Glutamatergic neuron (in vitro differentiated cells): ENCODE data around the gene AUTS2. TPM values are rescaled to one million over a fixed set of nuclear protein-coding genes. Genes with fewer than 3 reads are reported as not detected.

Experiments
- DNase-seq: peaks from one replicate; pipeline ENCODE4 v3.0.0; 2022
- H3K27ac Mint-ChIP-seq: one replicate; pipeline ENCODE4 v1.8.0; 2020; ENCODE audit warnings: mild to moderate bottlenecking, mixed read lengths, inconsistent platforms; ENCODE audit not compliant: unreplicated experiment
- H3K27me3 Mint-ChIP-seq: one replicate; pipeline ENCODE4 v1.8.0; 2020; ENCODE audit warnings: mild to moderate bottlenecking, moderate library complexity, mixed read lengths, inconsistent platforms; ENCODE audit not compliant: unreplicated experiment
- H3K36me3 Mint-ChIP-seq: one replicate; pipeline ENCODE4 v1.8.0; 2020; ENCODE audit warnings: mild to moderate bottlenecking, mixed read lengths, inconsistent platforms; ENCODE audit not compliant: unreplicated experiment
- H3K4me1 Mint-ChIP-seq: one replicate; pipeline ENCODE4 v1.8.0; 2020; ENCODE audit warnings: mild to moderate bottlenecking, low read depth, mixed read lengths, inconsistent platforms; ENCODE audit not compliant: unreplicated experiment
- H3K4me3 Mint-ChIP-seq: one replicate; pipeline ENCODE4 v1.8.0; 2020; ENCODE audit warnings: mild to moderate bottlenecking, mixed read lengths, inconsistent platforms; ENCODE audit not compliant: unreplicated experiment
- H3K9me3 Mint-ChIP-seq: one replicate; pipeline ENCODE4 v1.8.0; 2020; ENCODE audit warnings: mild to moderate bottlenecking, moderate library complexity, mixed read lengths, inconsistent platforms; ENCODE audit not compliant: unreplicated experiment
- CTCF ChIP-seq: fragments of 200-600 bp; sonication (generic); IDR thresholded peaks from one replicate; pipeline ENCODE4 v1.5.0; 2021; ENCODE audit not compliant: partially characterized antibody, unreplicated experiment
- total RNA-seq: library from RNA; stranded (reverse); fragmentation: NEBNext Ultra II Directional; extraction: Animal tissue kit (Norgen Biotek cat#: 25700); gene quantifications from one replicate; pipeline ENCODE4 v1.2.1, GENCODE V29; 2021; ENCODE audit not compliant: unreplicated experiment

Gene AUTS2
- total RNA-seq, 1 donor from 2014 or later: 300 TPM

GRCh38 chr7:70630818-70631457 is 1032.7 kb downstream of the AUTS2 start:
- H3K27ac Mint-ChIP-seq: peak overlapping the region; percentile 96
- peaks cover 8% of the 10 kb centered on the region for H3K36me3 Mint-ChIP-seq
- peaks cover 41% of the 10 kb centered on the region for H3K4me1 Mint-ChIP-seq
- DNase-seq: peak; percentile 55
- peaks cover 14% of the 10 kb centered on the region for H3K27me3 Mint-ChIP-seq
- peaks cover 17% of the 10 kb centered on the region for H3K9me3 Mint-ChIP-seq
- TF ChIP-seq CTCF: no peak
- peak overlapping the region; percentile 54 for H3K4me3 Mint-ChIP-seq

- no peak for TF ChIP-seq CTCF
- peaks cover 19% of the 10 kb centered on the region for H3K9me3 Mint-ChIP-seq
- DNase-seq: peak; percentile 70
- H3K27ac Mint-ChIP-seq: peak overlapping the region; percentile 65
- H3K4me1 Mint-ChIP-seq: peaks cover 41% of the 10 kb centered on the region
- peaks cover 14% of the 10 kb centered on the region for H3K27me3 Mint-ChIP-seq
- peak overlapping the region; percentile 67 for H3K4me3 Mint-ChIP-seq
- H3K36me3 Mint-ChIP-seq: peaks cover 8% of the 10 kb centered on the region
Measured at GRCh38 chr7:70631718-70632117, 1033.4 kb downstream of the AUTS2 start.

GRCh38 chr7:70632400-70632799 is 1034.1 kb downstream of the AUTS2 start:
- H3K9me3 Mint-ChIP-seq: peaks cover 19% of the 10 kb centered on the region
- no peak for TF ChIP-seq CTCF
- DNase-seq: no peak
- peaks cover 41% of the 10 kb centered on the region for H3K4me1 Mint-ChIP-seq
- H3K36me3 Mint-ChIP-seq: peaks cover 8% of the 10 kb centered on the region
- peak overlapping the region; percentile 40 for H3K4me3 Mint-ChIP-seq
- peak overlapping the region; percentile 65 for H3K27ac Mint-ChIP-seq
- H3K27me3 Mint-ChIP-seq: peaks cover 14% of the 10 kb centered on the region

GRCh38 chr7:70634071-70634470 is 1035.8 kb downstream of the AUTS2 start:
- Mint-ChIP-seq H3K27ac (no peak overlapping the region), H3K4me3 (no peak overlapping the region), H3K4me1 (peaks cover 36% of the 10 kb centered on the region), H3K9me3 (peaks cover 17% of the 10 kb centered on the region), H3K36me3 (peaks cover 8% of the 10 kb centered on the region), H3K27me3 (peaks cover 14% of the 10 kb centered on the region)
- no peak for TF ChIP-seq CTCF
- no peak for DNase-seq

GRCh38 chr7:70634610-70635068 is 1036.4 kb downstream of the AUTS2 start:
- no peak overlapping the region for H3K27ac Mint-ChIP-seq
- no peak overlapping the region for H3K4me3 Mint-ChIP-seq
- peaks cover 8% of the 10 kb centered on the region for H3K36me3 Mint-ChIP-seq
- H3K9me3 Mint-ChIP-seq: peaks cover 17% of the 10 kb centered on the region
- no peak for TF ChIP-seq CTCF
- peaks cover 14% of the 10 kb centered on the region for H3K27me3 Mint-ChIP-seq
- DNase-seq: no peak
- peaks cover 35% of the 10 kb centered on the region for H3K4me1 Mint-ChIP-seq
